H1 (cell line): ENCODE measurements around the gene TNS1. TPM values are rescaled to one million over a fixed set of nuclear protein-coding genes. Genes with fewer than 3 reads are reported as not detected.

Source experiments
- CTCF ChIA-PET: fragments of 300-600 bp; sonication (Branson Sonifier 250); formaldehyde crosslinking; loops from one replicate; lab custom pipeline; 2021; ENCODE audit not compliant: partially characterized antibody; lab: Charles Lee
- POLR2A ChIA-PET: fragments of 300-600 bp; sonication (Branson Sonifier 250); formaldehyde crosslinking; loops from one replicate; lab custom pipeline; 2021; ENCODE audit warnings: inconsistent platforms; ENCODE audit not compliant: partially characterized antibody; lab: Charles Lee
- DNase-seq, 2 experiments: peaks; one replicate each; pipeline versions ENCODE4 v3.0.0 to v3.0.0-alpha.2; 2010 to 2022; ENCODE audit warnings: low spot score in 2 of 2, low read depth in 1 of 2, mixed read lengths in 1 of 2
- FAIRE-seq: peaks from 2 replicates; lab custom pipeline; 2011; peaks lifted over from hg19 to GRCh38; lab: Jason Lieb, UNC
- H2AFZ ChIP-seq: 2 replicates; pipeline ENCODE4 v1.8.1; 2012; ENCODE audit warnings: low read length, inconsistent platforms
- H2AK5ac ChIP-seq: 2 replicates; pipeline ENCODE4 v1.6.1; 2013; ENCODE audit warnings: low read depth, low read length
- H2BK120ac ChIP-seq: replicated peaks from 2 replicates; pipeline ENCODE3; 2013; ENCODE audit warnings: low read depth, low read length, inconsistent platforms
- H2BK12ac ChIP-seq: 2 replicates; pipeline ENCODE4 v1.6.1; 2013; ENCODE audit warnings: low read depth, low read length
- H2BK15ac ChIP-seq: 2 replicates; pipeline ENCODE4 v1.6.1; 2013; ENCODE audit warnings: low read length
- H2BK20ac ChIP-seq: 2 replicates; pipeline ENCODE4 v1.6.1; 2013; ENCODE audit warnings: low read length
- H2BK5ac ChIP-seq: 2 replicates; pipeline ENCODE4 v1.6.1; 2013; ENCODE audit warnings: low read depth, low read length
- H3K14ac ChIP-seq: 2 replicates; pipeline ENCODE4 v1.6.1; 2013; ENCODE audit warnings: inconsistent platforms; ENCODE audit not compliant: insufficient read length
- H3K18ac ChIP-seq: 2 replicates; pipeline ENCODE4 v1.6.1; 2013; ENCODE audit warnings: low read length; ENCODE audit errors: extremely low read depth
- H3K23ac ChIP-seq: 2 replicates; pipeline ENCODE4 v1.6.1; 2013; ENCODE audit warnings: inconsistent platforms; ENCODE audit not compliant: insufficient read length
- H3K23me2 ChIP-seq: 2 replicates; pipeline ENCODE4 v1.6.1; 2013; ENCODE audit warnings: low read depth, low read length
- H3K27ac ChIP-seq: 2 replicates; pipeline ENCODE4 v1.6.1; 2011; ENCODE audit warnings: low read depth, low read length, inconsistent platforms
- H3K27me3 ChIP-seq, 4 experiments: replicated peaks in 1 of 4; 1 replicate in 1 of 4; 2 replicates in 3 of 4; pipeline versions ENCODE4 v1.6.1 to v1.8.1; 2011 to 2013; ENCODE audit warnings: low read length in 3 of 4, mild to moderate bottlenecking in 3 of 4, inconsistent platforms in 2 of 4, mixed read lengths in 2 of 4, moderate library complexity in 1 of 4; ENCODE audit not compliant: control insufficient read depth in 3 of 4, insufficient read depth in 3 of 4; ENCODE audit errors: extremely low read depth in 1 of 4
- H3K36me3 ChIP-seq, 4 experiments: 2 replicates each; pipeline versions ENCODE4 v1.6.1 to v1.8.1; 2011 to 2013; ENCODE audit warnings: mild to moderate bottlenecking in 4 of 4, low read length in 3 of 4, moderate library complexity in 2 of 4, control low read depth in 1 of 4, inconsistent platforms in 1 of 4; ENCODE audit not compliant: insufficient read depth in 4 of 4, control insufficient read depth in 2 of 4
- H3K4ac ChIP-seq: replicated peaks from 2 replicates; pipeline ENCODE3; 2013; ENCODE audit warnings: low read length, low read depth, mixed read lengths, inconsistent platforms; ENCODE audit not compliant: insufficient read length
- H3K4me1 ChIP-seq, 4 experiments: replicated peaks in 1 of 4; 1 replicate in 1 of 4; 2 replicates in 3 of 4; pipeline versions ENCODE4 v1.6.1 to v1.8.1; 2011 to 2013; ENCODE audit warnings: low read length in 3 of 4, inconsistent platforms in 2 of 4, mixed read lengths in 1 of 4; ENCODE audit not compliant: insufficient read depth in 4 of 4, control insufficient read depth in 3 of 4
- H3K4me2 ChIP-seq, 2 experiments: 2 replicates each; pipeline versions ENCODE4 v1.6.1 to v1.8.1; 2011 to 2013; ENCODE audit warnings: low read depth in 2 of 2, low read length in 2 of 2, control low read depth in 1 of 2, inconsistent platforms in 1 of 2, mild to moderate bottlenecking in 1 of 2; ENCODE audit not compliant: insufficient read depth in 1 of 2
- H3K4me3 ChIP-seq, 4 experiments: fragments of 200-600, 300-600 bp in 1 of 4; sonication (generic), shearing (Covaris generic), sonication (Bioruptor Twin) in 1 of 4; 2 replicates each; pipeline versions ENCODE4 v1.5.1 to v1.8.1; 2011 to 2016; ENCODE audit warnings: low read length in 4 of 4, low read depth in 3 of 4, control low read depth in 2 of 4, inconsistent platforms in 2 of 4, mild to moderate bottlenecking in 2 of 4, mixed read lengths in 1 of 4, moderate library complexity in 1 of 4; ENCODE audit not compliant: insufficient read depth in 2 of 4; ENCODE audit errors: extremely low read depth in 1 of 4
- H3K56ac ChIP-seq: replicated peaks from 2 replicates; pipeline ENCODE3; 2013; ENCODE audit warnings: low read depth, mild to moderate bottlenecking, mixed read lengths, low read length, inconsistent platforms; ENCODE audit not compliant: insufficient read length
- H3K79me1 ChIP-seq: 2 replicates; pipeline ENCODE4 v1.6.1; 2013; ENCODE audit warnings: low read depth, low read length, control low read depth
- H3K79me2 ChIP-seq, 2 experiments: 2 replicates each; pipeline versions ENCODE4 v1.6.1 to v1.8.1; 2012 to 2013; ENCODE audit warnings: low read length in 2 of 2, mild to moderate bottlenecking in 2 of 2, inconsistent platforms in 1 of 2; ENCODE audit not compliant: insufficient read depth in 2 of 2, control insufficient read depth in 1 of 2
- H3K9ac ChIP-seq, 4 experiments: replicated peaks in 1 of 4; 1 replicate in 1 of 4; 2 replicates in 3 of 4; pipeline versions ENCODE4 v1.6.1 to v1.8.1; 2011 to 2013; ENCODE audit warnings: low read depth in 3 of 4, low read length in 3 of 4, control low read depth in 2 of 4, mild to moderate bottlenecking in 2 of 4, moderate library complexity in 2 of 4, inconsistent platforms in 1 of 4; ENCODE audit errors: extremely low read depth in 1 of 4
- H3K9me3 ChIP-seq, 2 experiments: 2 replicates each; pipeline versions ENCODE4 v1.6.1 to v1.8.1; 2012 to 2013; ENCODE audit warnings: mild to moderate bottlenecking in 2 of 2, moderate library complexity in 2 of 2, control low read depth in 1 of 2, inconsistent platforms in 1 of 2, low read depth in 1 of 2, low read length in 1 of 2, mixed read lengths in 1 of 2; ENCODE audit not compliant: insufficient read depth in 2 of 2
- H4K20me1 ChIP-seq, 2 experiments: replicated peaks in 1 of 2; 2 replicates each; pipeline versions ENCODE3 to v1.8.1; 2011 to 2013; ENCODE audit warnings: inconsistent platforms in 2 of 2, low read length in 2 of 2, mild to moderate bottlenecking in 1 of 2; ENCODE audit not compliant: insufficient read depth in 2 of 2, control insufficient read depth in 1 of 2
- H4K5ac ChIP-seq: 2 replicates; pipeline ENCODE4 v1.6.1; 2013; ENCODE audit warnings: low read length, low read depth, mixed read lengths, inconsistent platforms; ENCODE audit not compliant: insufficient read length
- H4K8ac ChIP-seq: 2 replicates; pipeline ENCODE4 v1.8.0; 2013; ENCODE audit warnings: mild to moderate bottlenecking, moderate library complexity, low read length, inconsistent platforms; ENCODE audit not compliant: insufficient read depth; ENCODE audit errors: extremely low read depth
- H4K91ac ChIP-seq: replicated peaks from 2 replicates; pipeline ENCODE3; 2013; ENCODE audit warnings: low read length, mixed read lengths, inconsistent platforms; ENCODE audit not compliant: insufficient read length
- CHD2 ChIP-seq: IDR thresholded peaks from 2 replicates; pipeline ENCODE4 v1.6.1; 2012; ENCODE audit warnings: low read length, improper control_type of control experiment
- EGR1 ChIP-seq: IDR thresholded peaks from 2 replicates; pipeline ENCODE4 v1.6.1; 2011; ENCODE audit warnings: low read depth, low read length, borderline replicate concordance
- FOSL1 ChIP-seq: IDR thresholded peaks from 2 replicates; pipeline ENCODE4 v1.6.1; 2011; ENCODE audit warnings: mild to moderate bottlenecking, low read depth, low read length, moderate library complexity; ENCODE audit not compliant: insufficient read depth
- JUN ChIP-seq: IDR thresholded peaks from 2 replicates; pipeline ENCODE4 v1.6.1; 2011; ENCODE audit warnings: low read depth, mild to moderate bottlenecking, improper control_type of control experiment, low read length
- JUND ChIP-seq: IDR thresholded peaks from 2 replicates; pipeline ENCODE4 v1.6.1; 2011; ENCODE audit warnings: mild to moderate bottlenecking, improper control_type of control experiment, low read length
- SIX5 ChIP-seq: IDR thresholded peaks from 2 replicates; pipeline ENCODE4 v1.6.1; 2011; ENCODE audit warnings: mild to moderate bottlenecking, low read depth, low read length
- SP4 ChIP-seq: IDR thresholded peaks from 2 replicates; pipeline ENCODE4 v1.6.1; 2012; ENCODE audit warnings: low read length, inconsistent platforms
- ZNF274 ChIP-seq: IDR thresholded peaks from 2 replicates; pipeline ENCODE4 v1.7.0; 2012; ENCODE audit warnings: low read length, borderline replicate concordance; ENCODE audit errors: extremely low read depth
- WGBS, 2 experiments: shearing (Covaris generic) in 1 of 2; methylation state at CpG; one replicate each; pipeline versions ENCODE4 v1.1.6 to v1.1.7; 2013 to 2015; ENCODE audit warnings: low lambda C conversion rate in 2 of 2, mixed read lengths in 2 of 2, inconsistent platforms in 1 of 2, low coverage in 1 of 2, missing lambda C conversion rate in 1 of 2; ENCODE audit not compliant: insufficient replicate concordance in 2 of 2, insufficient coverage in 1 of 2, insufficient read length in 1 of 2; ENCODE audit errors: extremely low coverage in 1 of 2, missing lambda C conversion rate in 1 of 2; 5-methylcytosine and 5-hydroxymethylcytosine counted together
- polyA plus RNA-seq, 7 experiments: library from polyadenylated mRNA; depleted of rRNA in 3 of 7; stranded (reverse) in 5 of 7; unstranded in 2 of 7; fragments of >200 nt in 5 of 7; fragments of 200-250 nt in 2 of 7; gene quantifications; 1 replicate in 5 of 7; 2 replicates in 1 of 7; 4 replicates in 1 of 7; pipeline versions ENCODE4 v1.2.1 to v1.2.3, GENCODE V29; 2011 to 2013; ENCODE audit warnings: missing spikeins in 2 of 7, mixed read lengths in 2 of 7
- total RNA-seq: library from RNA; stranded (reverse); fragmentation: NEBNext Ultra II Directional; extraction: Animal tissue kit (Norgen Biotek cat#: 25700); gene quantifications from 2 replicates; pipeline ENCODE4 v1.2.1, GENCODE V29; 2021

TNS1 gene
- total and polyA plus RNA-seq, 2 of the 8 experiments (the other 6 are each of a cell fraction or from before 2014, with no cell fraction given), result 1.5 to 5.1 TPM

- Histone ChIP-seq H2BK12ac (no peak overlapping the region), H3K79me2 (no peaks in the 10 kb centered on the region), H3K4ac (no peak overlapping the region), H3K23me2 (peaks cover 6% of the 10 kb centered on the region; the same call in 1 of the 2 replicates), H3K4me3 (no peak overlapping the region), H2AFZ (no peak overlapping the region), H3K36me3 (no peaks in the 10 kb centered on the region), H4K5ac (no peak overlapping the region), H3K14ac (no peak overlapping the region), H3K4me1 (peaks cover 3 to 12% (median 7%) of the 10 kb centered on the region in 4 experiments), H3K27ac (no peak overlapping the region), H3K4me2 (no peak overlapping the region), H3K18ac (no peak overlapping the region), H3K23ac (no peak overlapping the region), H3K56ac (no peak overlapping the region), H3K27me3 (peaks cover 0 to 26% (median 20%) of the 10 kb centered on the region in 4 experiments; a peak in 6 of 7 replicates), H4K91ac (no peak overlapping the region), H2BK20ac (no peak overlapping the region), H3K9ac (no peak overlapping the region), H3K9me3 (no peaks in the 10 kb centered on the region), H2BK120ac (no peak overlapping the region), H3K79me1 (no peaks in the 10 kb centered on the region), H2BK15ac (no peak overlapping the region), H4K8ac (no peak overlapping the region), H4K20me1 (peaks cover 0 to 5% of the 10 kb centered on the region in 2 experiments), H2AK5ac (no peak overlapping the region), H2BK5ac (no peak overlapping the region)
- ChIA-PET CTCF (interaction anchor here (0.7 to 22.4 kb wide), 15 partner anchors 8 to 195 kb away, joined by 3 to 480 read pairs (median 5); no protein-coding TSS in a partner anchor), POLR2A (interaction anchor here (1.0 kb wide), 1 partner anchor 60 kb away, joined by 3 read pairs; no protein-coding TSS in a partner anchor)
- no peak for DNase-seq
- WGBS, 2 experiments, result 96% methylated on average over 6 of the region's 6 CpGs; no CpG with 5 or more reads in 1 of the 2 experiments
- FAIRE-seq, result no peak
- TF ChIP-seq SP4 (no peak), JUND (no peak), EGR1 (no peak), SIX5 (no peak), ZNF274 (no peak), FOSL1 (no peak), JUN (no peak), CHD2 (no peak)
Measured at GRCh38 chr2:217980591-217980990, 22.2 kb downstream of the TNS1 start.
